T-helper 17 cell (primary cell): ENCODE data around the gene SLC16A11. TPM values are rescaled to one million over a fixed set of nuclear protein-coding genes. Genes with fewer than 3 reads are reported as not detected.
A peak's percentile ranks its signal among the peaks of the same experiment; 100 is the strongest.
"Not testable (repeated sequence)": the region's sequence is repeated elsewhere in the genome, so short reads cannot be mapped to it uniquely, and the experiment has no call there.

Experiments used
- ATAC-seq: fragments of 150-1000 bp; cut with Tn5 transposase; 2 replicates; pipeline ENCODE4 v1.10.0; 2021; ENCODE audit warnings: mild to moderate bottlenecking, moderate library complexity
- DNase-seq, 3 donors: peaks; one replicate each; pipeline versions ENCODE4 v3.0.0 to v3.0.0-alpha.2; 2020 to 2021
- H3K9me3 ChIP-seq: one replicate; pipeline ENCODE4 v1.7.0; 2013; ENCODE audit warnings: low read length, mild to moderate bottlenecking; ENCODE audit not compliant: control insufficient read depth, poor library complexity, severe bottlenecking
- H3K27ac Mint-ChIP-seq: one replicate; pipeline ENCODE4 v1.8.0; 2022; ENCODE audit warnings: mild to moderate bottlenecking, moderate library complexity, mixed read lengths
- H3K27me3 Mint-ChIP-seq: one replicate; pipeline ENCODE4 v1.8.0; 2022; ENCODE audit warnings: mixed read lengths
- H3K36me3 Mint-ChIP-seq: one replicate; pipeline ENCODE4 v1.8.0; 2022; ENCODE audit warnings: low read depth, mixed read lengths
- H3K4me1 Mint-ChIP-seq: one replicate; pipeline ENCODE4 v1.8.0; 2022; ENCODE audit warnings: mild to moderate bottlenecking, mixed read lengths
- H3K4me3 Mint-ChIP-seq: one replicate; pipeline ENCODE4 v1.8.0; 2022; ENCODE audit warnings: mild to moderate bottlenecking, moderate library complexity, mixed read lengths
- total RNA-seq, 4 donors: library from RNA in 2 of 4; stranded (reverse) in 2 of 4; gene quantifications; one replicate each; pipeline ENCODE4 v1.2.3 and lab custom pipeline; 2022 to 2026

Gene SLC16A11
- total RNA-seq, 2 donors from 2014 or later: 0.40 TPM; not detected in 1

- H3K9me3 ChIP-seq: no peaks in the 10 kb centered on the region
- H3K36me3 Mint-ChIP-seq: peaks cover 4% of the 10 kb centered on the region
- H3K27me3 Mint-ChIP-seq: no peaks in the 10 kb centered on the region
- H3K4me3 Mint-ChIP-seq: no peak overlapping the region
- ATAC-seq (no peak), DNase-seq (no peak)
- no peak overlapping the region for H3K27ac Mint-ChIP-seq
- H3K4me1 Mint-ChIP-seq: peaks cover 6% of the 10 kb centered on the region
Observed at GRCh38 chr17:7074931-7075330, 31.0 kb upstream of the SLC16A11 start.

- ATAC-seq (no peak), DNase-seq (no peak)
- no peaks in the 10 kb centered on the region for H3K36me3 Mint-ChIP-seq
- no peak overlapping the region for H3K4me3 Mint-ChIP-seq
- no peak overlapping the region for H3K27ac Mint-ChIP-seq
- H3K9me3 ChIP-seq: no peaks in the 10 kb centered on the region
- H3K27me3 Mint-ChIP-seq: no peaks in the 10 kb centered on the region
- H3K4me1 Mint-ChIP-seq: peaks cover 3% of the 10 kb centered on the region
Observed at GRCh38 chr17:7072406-7072805, 28.5 kb upstream of the SLC16A11 start.

- Mint-ChIP-seq H3K4me1 (no peaks in the 10 kb centered on the region), H3K36me3 (no peaks in the 10 kb centered on the region), H3K27ac (no peak overlapping the region), H3K4me3 (no peak overlapping the region), H3K27me3 (no peaks in the 10 kb centered on the region)
- H3K9me3 ChIP-seq: no peaks in the 10 kb centered on the region
- DNase-seq (no peak), ATAC-seq (no peak)
Observed at GRCh38 chr17:7070712-7071111, 26.8 kb upstream of the SLC16A11 start.

- peaks cover 2% of the 10 kb centered on the region for H3K36me3 Mint-ChIP-seq
Observed at GRCh38 chr17:7068268-7068667, 24.4 kb upstream of the SLC16A11 start.

GRCh38 chr17:7067198-7067597, 23.3 kb upstream of the SLC16A11 start:
- H3K4me3 Mint-ChIP-seq: no peak overlapping the region
- ATAC-seq: no peak
- no peaks in the 10 kb centered on the region for H3K9me3 ChIP-seq
- no peak overlapping the region for H3K27ac Mint-ChIP-seq
- DNase-seq: no peak
- H3K27me3 Mint-ChIP-seq: peaks cover 14% of the 10 kb centered on the region
- peaks cover 4% of the 10 kb centered on the region for H3K4me1 Mint-ChIP-seq
- peaks cover 2% of the 10 kb centered on the region for H3K36me3 Mint-ChIP-seq

More at GRCh38 chr17:7068268-7068667, 24.4 kb upstream of the SLC16A11 start:
- no peak overlapping the region for H3K4me3 Mint-ChIP-seq
- no peak for DNase-seq
- peaks cover 7% of the 10 kb centered on the region for H3K27me3 Mint-ChIP-seq
- no peak for ATAC-seq
- no peak overlapping the region for H3K27ac Mint-ChIP-seq
- H3K9me3 ChIP-seq: no peaks in the 10 kb centered on the region
- H3K4me1 Mint-ChIP-seq: no peaks in the 10 kb centered on the region

- H3K4me3 Mint-ChIP-seq: no peak overlapping the region
Observed at GRCh38 chr17:7064261-7064660, 20.4 kb upstream of the SLC16A11 start.

GRCh38 chr17:7063518-7064094, 19.7 kb upstream of the SLC16A11 start:
- H3K27ac Mint-ChIP-seq: no peak overlapping the region
- H3K36me3 Mint-ChIP-seq: peaks cover 2% of the 10 kb centered on the region
- no peaks in the 10 kb centered on the region for H3K9me3 ChIP-seq
- no peak overlapping the region for H3K4me3 Mint-ChIP-seq
- DNase-seq (no peak), ATAC-seq (no peak)
- peaks cover 6% of the 10 kb centered on the region for H3K4me1 Mint-ChIP-seq
- peaks cover 20% of the 10 kb centered on the region for H3K27me3 Mint-ChIP-seq

More at GRCh38 chr17:7064261-7064660, 20.4 kb upstream of the SLC16A11 start:
- no peaks in the 10 kb centered on the region for H3K9me3 ChIP-seq
- ATAC-seq: no peak
- Mint-ChIP-seq H3K27ac (no peak overlapping the region), H3K36me3 (peaks cover 2% of the 10 kb centered on the region), H3K27me3 (peaks cover 14% of the 10 kb centered on the region), H3K4me1 (peaks cover 6% of the 10 kb centered on the region)
- no peak for DNase-seq

- DNase-seq (no peak), ATAC-seq (no peak)
- H3K4me1 Mint-ChIP-seq: peaks cover 6% of the 10 kb centered on the region
- H3K9me3 ChIP-seq: no peaks in the 10 kb centered on the region
- no peak overlapping the region for H3K27ac Mint-ChIP-seq
- H3K36me3 Mint-ChIP-seq: peaks cover 2% of the 10 kb centered on the region
- H3K27me3 Mint-ChIP-seq: peaks cover 20% of the 10 kb centered on the region
- H3K4me3 Mint-ChIP-seq: no peak overlapping the region
Observed at GRCh38 chr17:7060165-7060891, 16.4 kb upstream of the SLC16A11 start.

- peaks cover 2% of the 10 kb centered on the region for H3K36me3 Mint-ChIP-seq
- no peak for DNase-seq
- no peak overlapping the region for H3K4me3 Mint-ChIP-seq
- H3K27ac Mint-ChIP-seq: no peak overlapping the region
- H3K4me1 Mint-ChIP-seq: peaks cover 8% of the 10 kb centered on the region
- H3K27me3 Mint-ChIP-seq: peaks cover 20% of the 10 kb centered on the region
- no peak for ATAC-seq
- H3K9me3 ChIP-seq: no peaks in the 10 kb centered on the region
Observed at GRCh38 chr17:7058831-7059447, 15.0 kb upstream of the SLC16A11 start.

- Mint-ChIP-seq H3K4me3 (no peak overlapping the region), H3K27ac (no peak overlapping the region), H3K27me3 (peaks cover 7% of the 10 kb centered on the region), H3K4me1 (peaks cover 9% of the 10 kb centered on the region), H3K36me3 (no peaks in the 10 kb centered on the region)
- DNase-seq (no peak), ATAC-seq (no peak)
- no peaks in the 10 kb centered on the region for H3K9me3 ChIP-seq
Observed at GRCh38 chr17:7056386-7056785, 12.5 kb upstream of the SLC16A11 start.

GRCh38 chr17:7050583-7050982, 6.7 kb upstream of the SLC16A11 start:
- H3K4me1 Mint-ChIP-seq: peaks cover 31% of the 10 kb centered on the region
- not testable (repeated sequence) for H3K9me3 ChIP-seq, DNase-seq, H3K36me3 Mint-ChIP-seq, H3K27me3 Mint-ChIP-seq, H3K27ac Mint-ChIP-seq, H3K4me3 Mint-ChIP-seq, ATAC-seq

GRCh38 chr17:7048968-7049367, 5.1 kb upstream of the SLC16A11 start:
- Mint-ChIP-seq H3K27me3 (no peaks in the 10 kb centered on the region), H3K4me1 (peaks cover 29% of the 10 kb centered on the region), H3K36me3 (no peaks in the 10 kb centered on the region), H3K4me3 (no peak overlapping the region), H3K27ac (no peak overlapping the region)
- DNase-seq (no peak), ATAC-seq (no peak)
- no peaks in the 10 kb centered on the region for H3K9me3 ChIP-seq

GRCh38 chr17:7047566-7047965, 3.7 kb upstream of the SLC16A11 start:
- DNase-seq: no peak
- Mint-ChIP-seq H3K36me3 (no peaks in the 10 kb centered on the region), H3K27ac (peak overlapping the region; percentile 70), H3K27me3 (no peaks in the 10 kb centered on the region), H3K4me1 (peaks cover 33% of the 10 kb centered on the region), H3K4me3 (peak overlapping the region; percentile 71)
- no peaks in the 10 kb centered on the region for H3K9me3 ChIP-seq
- no peak for ATAC-seq
